T-helper 2 cell (primary cell): ENCODE data around the gene AMT.

ENCODE experiments used
- DNase-seq, 5 experiments: peaks; one replicate each; pipeline versions ENCODE4 v3.0.0 to v3.0.0-alpha.2; 2012 to 2022
- total RNA-seq, 2 donors: gene quantifications; one replicate each; lab custom pipeline; 2026; lab: John Stamatoyannopoulos, UW

Gene AMT, protein sequence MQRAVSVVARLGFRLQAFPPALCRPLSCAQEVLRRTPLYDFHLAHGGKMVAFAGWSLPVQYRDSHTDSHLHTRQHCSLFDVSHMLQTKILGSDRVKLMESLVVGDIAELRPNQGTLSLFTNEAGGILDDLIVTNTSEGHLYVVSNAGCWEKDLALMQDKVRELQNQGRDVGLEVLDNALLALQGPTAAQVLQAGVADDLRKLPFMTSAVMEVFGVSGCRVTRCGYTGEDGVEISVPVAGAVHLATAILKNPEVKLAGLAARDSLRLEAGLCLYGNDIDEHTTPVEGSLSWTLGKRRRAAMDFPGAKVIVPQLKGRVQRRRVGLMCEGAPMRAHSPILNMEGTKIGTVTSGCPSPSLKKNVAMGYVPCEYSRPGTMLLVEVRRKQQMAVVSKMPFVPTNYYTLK
- 0 to 0.13 reads per million in 2 donors for total RNA-seq

DNA sequence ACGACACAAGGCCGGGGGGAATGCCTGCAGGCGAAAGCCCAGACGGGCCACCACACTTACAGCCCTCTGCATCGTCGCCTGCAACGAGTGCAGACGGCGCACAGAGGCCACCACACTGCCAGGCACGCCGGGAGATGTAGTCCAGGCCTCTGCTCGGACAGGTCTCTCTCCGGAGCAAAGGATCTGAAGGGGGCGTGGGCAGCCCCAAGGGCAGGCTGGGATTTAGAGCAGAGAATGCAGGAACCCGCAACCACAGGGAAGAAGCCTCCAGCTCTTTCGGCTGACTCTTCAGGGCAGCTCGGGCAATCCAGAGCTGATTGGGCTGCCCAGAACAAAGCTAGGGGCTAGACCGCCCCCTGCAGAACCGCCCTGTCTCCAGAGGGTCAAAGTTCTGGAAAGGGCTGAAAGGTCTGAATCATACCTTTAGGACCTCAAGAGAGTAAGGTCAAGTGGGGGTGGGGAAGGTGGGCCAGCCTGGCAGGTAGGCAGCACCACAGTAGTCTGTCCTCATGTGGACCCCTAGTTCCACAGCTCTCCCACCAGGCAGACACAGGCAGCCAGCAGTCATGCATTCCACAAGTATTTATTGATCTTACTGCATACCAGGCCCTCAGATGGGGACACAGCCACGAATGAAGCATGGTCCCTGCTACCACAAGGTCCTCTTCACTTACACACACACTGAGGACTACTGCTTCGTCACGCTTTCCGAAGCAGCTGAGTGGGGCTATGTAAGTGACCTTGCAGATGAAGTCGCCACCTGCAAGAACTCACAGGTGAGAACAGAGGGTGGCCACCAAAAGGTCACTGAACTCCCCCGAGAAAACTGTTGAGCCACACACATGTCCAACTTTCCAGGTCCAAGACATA lies at the start of gene AMT:
TSS of gene AMT (minus strand) at position 95 of the 870 bp plus-strand sequence. CDS start at position 72, 23 bp downstream.
- no peak for DNase-seq

DNA sequence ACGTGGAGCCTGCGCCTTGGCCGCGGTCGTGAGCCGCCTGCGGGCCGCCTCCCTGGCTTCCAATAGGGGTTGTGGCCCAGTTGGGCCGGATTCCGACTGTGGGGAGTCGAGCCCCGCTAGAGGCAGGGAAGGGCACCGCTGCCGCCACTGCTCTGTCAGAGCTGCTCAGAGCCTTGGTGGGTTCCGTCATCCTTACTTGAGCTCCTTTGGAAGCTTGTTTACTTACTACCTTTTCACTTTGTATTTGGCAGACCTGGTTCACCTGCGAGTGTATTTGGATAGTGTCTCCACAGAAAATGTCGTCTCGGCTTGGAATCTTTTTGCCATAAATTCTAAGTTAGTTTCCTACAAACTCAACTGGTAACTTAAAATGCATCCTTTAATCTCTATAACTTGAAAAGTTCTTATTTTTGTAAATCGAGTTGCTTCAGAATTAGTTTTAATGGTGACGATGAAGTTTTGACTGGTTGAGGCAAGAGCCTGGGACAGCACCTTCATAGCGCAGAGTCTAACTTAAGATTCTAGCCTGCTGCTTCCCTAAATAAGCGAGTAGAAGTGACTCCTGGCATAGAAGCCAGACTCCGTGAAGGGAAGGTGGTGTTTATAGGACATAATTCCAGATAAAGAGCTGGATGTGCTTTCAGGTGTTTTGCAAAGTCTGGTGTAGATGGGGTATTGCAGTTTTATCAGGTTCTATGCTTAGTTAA lies 48.6 kb upstream of the AMT start:
- DNase-seq: peak in 1 of 5 experiments; percentile 16

DNA sequence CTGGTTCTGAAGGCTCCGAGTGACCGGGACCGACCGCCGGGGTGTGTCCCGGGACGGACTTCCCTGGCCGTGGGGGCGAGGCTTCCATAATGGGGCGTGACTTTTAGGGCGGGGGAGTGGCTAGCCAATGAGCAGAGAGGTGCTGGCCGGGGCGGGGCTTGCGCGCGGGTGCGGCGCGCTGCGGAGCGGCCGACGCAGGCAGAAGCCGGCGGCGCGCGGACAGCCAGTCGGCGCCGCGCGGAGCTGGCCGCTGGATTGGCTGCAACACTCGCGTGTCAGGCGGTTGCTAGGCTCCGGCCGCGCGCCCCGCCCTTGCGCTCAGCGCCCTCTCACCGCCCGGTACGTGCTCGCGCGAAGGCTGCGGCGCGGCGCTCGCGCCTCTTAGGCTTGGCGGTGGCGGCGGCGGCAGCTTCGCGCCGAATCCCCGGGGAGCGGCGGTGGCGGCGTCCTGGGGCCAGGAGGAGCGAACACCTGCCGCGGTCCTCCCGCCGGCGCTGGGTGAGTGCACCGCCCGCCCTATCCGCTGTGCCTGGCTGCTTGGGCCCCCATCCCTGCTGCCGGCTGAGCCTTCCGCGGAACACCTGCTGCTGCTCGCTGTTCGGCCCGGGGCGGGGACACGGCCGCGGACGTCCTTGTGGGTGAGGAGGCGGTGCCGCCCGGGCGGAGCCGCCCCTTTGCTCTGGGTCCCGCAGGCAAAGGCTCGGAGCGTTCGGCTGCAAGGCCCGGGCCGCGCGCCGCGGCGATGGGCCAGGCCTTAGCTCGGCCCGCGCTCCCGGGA lies 47.9 kb upstream of the AMT start, which contains the start of gene DAG1:
TSS of gene DAG1 (plus strand) at position 332 of the 778 bp plus-strand sequence. CDS start 40,268 bp downstream, outside the sequence.
- DNase-seq: peak; percentile 92 to 99 (median 92)

DNA sequence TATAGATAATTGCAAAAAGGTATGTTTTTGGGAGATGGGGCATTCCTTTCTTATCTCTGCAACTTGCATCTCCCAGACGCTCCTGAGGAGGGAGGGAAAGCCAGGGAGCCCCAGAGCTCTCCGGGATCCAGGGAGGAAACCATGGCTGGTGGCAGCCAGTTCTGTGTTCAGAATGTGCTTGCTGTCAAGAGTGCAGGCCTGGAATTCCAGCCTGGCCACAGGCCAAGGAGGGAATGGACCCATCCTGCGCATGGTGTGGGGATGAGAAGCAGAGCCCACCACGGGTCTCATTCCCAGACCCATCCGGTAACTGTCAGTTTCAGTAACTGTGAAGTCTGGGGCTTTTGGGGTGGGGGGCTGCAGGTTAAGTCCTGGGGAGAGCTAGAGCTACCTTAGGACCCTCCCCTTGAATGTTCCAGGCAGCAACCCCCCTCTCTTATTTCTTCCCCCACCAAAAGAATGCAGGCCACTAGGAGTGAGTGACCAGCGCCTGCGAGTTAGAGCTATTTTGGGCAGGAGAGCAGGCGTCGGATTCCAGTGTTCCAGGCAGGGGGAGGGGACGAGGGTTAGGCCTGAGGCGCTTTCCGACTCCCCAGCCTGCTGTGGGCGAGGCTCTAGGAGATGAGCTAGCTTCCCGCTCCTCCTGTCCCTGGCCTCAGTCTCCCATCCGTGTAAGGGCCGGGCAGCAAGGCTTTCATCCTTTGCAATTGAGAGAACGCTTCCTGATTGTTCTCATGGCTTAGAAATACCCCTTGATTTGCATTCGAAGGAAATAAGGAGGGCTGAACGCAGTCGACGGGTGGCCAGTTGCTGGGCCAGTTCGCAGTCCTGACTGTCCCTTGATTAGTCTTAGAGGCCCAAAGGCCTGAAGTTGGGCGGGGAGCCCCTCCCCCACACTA lies 47.0 kb upstream of the AMT start:
- DNase-seq: no peak

DNA sequence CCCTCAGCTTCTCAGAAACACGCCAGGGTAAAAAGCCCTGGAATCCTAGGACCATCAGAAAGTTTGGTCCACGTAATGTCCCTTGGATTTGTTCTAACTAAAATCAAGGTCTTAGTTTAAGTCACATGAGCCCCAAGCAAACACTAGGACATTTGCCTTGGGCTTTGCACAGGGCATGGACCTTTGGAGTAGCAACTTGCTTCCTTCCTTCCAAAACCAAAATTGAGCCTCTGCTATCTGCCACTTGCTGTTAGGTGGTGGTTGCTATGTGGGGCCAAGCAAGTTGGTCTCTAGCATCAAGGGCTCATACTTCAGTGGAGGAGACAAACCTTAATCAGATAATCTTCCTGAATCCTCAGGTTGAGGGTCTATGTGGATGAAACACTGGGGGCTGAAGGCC lies 43.8 kb upstream of the AMT start:
- no peak for DNase-seq

DNA sequence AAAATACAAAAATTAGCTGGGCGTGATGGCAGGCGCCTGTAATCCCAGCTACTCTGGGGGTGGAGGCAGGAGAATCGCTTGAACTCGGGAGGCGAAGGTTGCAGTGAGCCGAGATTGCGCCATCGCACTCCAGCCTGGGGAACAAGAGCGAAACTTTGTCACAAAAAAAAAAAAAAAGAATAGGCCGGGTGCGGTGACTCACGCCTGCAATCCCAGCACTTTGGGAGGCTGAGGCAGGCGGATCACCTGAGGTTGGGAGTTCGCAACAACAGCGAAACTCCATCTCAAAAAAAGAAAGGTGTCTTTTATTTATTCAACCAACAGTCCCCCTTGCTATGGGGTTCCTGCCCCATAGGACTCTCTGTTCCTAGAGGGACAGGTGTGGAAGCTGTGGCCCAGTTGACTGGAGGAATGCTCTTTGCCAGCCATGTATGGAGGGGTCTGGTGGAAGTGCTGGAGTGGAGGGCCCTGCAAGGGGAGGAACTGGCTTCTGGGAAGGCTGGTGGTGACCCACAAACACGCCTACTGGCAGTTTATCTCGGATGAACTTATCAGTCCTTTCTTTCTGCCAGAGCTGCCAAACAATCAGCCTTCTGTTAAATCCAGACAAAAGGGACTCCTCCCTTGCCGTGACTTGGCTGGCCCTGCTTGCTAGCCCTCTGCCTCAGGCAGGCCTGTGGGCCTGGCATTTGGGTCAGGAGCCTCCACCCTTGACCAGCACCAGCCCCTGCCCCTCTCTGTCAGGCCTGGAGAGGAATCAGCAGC lies 43.2 kb upstream of the AMT start:
- DNase-seq: no peak

DNA sequence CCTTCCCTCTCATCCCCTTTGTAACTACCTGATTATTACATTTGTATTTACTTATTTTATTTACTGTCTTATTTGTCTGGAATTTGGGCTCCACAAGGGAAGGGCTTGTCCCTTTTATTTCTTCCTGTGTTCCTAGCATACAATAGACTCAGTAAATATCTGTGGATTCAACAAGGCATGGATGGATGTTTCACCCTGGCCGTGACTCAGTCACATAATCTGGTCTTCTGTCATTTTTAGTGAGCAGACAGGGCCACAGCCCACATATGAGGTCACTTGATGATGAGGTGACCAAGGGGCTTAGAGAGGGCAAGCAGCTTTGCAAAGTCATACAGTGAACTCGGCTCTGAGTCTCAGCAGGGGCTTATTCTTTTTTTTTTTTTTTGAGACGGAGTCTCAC lies 39.9 kb upstream of the AMT start:
- no peak for DNase-seq

DNA sequence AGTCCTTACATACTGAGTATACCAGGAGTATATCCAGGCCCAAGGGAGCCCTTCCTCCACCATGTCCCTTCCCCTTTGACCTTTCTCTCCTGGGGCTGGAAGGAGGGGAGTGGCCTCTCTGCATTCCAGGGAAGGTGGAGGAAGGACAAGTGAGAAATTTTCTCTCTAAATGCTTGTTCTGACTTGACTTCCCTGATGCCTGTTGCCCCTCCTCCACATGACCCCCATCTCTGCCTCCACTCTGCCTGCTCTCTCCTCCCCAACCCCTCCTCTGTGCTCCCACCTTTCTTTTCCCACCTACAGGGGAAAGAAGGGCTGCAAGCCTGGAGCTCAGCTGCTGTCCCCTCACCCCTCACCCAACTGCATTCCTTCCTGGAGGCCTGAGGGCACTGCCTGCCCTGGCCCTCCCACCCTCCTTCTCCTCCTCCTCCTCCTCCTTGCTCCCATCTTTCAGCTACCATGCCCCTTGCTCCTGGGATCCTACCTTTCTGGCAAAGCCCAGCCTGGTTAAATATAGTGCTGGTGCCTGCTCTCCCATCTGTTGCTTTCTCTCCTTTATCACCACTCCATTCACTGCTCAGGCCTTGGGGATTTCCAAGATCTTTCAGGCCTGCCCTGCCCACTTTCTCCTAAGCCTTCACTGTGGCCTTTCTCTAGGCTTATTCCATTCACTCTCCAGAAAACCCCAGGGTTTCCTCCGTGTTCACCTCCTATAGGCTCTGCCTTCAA lies 39.3 kb upstream of the AMT start:
- DNase-seq: no peak

DNA sequence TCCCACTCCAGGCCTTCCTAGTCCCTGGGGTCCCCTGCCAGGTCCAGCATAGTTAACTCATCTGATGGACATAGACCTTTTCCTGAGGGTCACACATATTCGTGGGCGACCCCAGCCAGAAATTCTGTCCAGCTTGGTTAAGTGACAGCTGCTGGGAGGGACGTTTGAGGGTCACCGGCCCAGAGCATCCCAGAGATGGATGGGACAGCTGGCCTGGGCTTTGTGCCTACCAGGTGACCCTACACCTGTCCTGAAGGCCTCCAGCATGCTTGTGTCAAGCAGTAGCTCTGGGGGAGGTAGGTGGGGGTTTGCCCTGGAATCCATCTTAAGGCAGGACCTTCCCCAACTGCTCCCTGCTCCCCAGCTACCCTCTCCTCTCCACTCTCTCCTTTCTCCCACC lies 38.7 kb upstream of the AMT start:
- no peak for DNase-seq

DNA sequence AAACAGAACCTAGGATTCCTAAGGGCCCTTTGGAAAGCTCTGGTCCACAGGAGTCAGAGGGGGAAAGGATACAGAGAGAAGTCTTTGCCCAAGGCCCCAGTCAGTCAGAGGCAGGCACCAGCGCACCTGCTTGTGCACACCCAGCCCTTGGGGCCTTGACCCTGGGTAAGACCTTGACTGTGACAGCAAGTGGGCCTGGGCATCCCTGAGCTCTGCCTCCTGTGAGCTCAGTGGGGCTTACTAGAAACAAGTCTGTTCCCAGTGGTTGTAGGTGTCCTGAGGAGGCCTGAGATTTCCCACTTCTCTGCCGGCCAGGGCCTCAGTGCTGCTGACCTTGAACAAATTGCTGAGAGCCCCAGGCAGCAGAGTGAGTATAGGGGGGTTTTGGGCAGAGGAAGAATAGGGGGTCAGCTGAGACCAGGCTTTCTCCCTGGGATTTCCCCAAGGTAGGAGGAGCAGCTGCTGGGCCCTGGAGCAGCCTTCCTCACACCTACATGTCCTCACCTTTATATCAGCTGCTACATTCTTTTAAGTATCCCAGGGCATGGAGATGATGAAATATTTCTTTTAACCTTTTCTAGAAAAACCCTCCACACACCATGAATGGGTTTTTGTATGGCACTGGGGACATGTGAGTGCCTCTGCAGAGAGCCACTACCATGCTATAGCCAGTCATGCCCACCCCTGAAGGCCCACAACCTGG lies 38.1 kb upstream of the AMT start:
- DNase-seq: no peak

DNA sequence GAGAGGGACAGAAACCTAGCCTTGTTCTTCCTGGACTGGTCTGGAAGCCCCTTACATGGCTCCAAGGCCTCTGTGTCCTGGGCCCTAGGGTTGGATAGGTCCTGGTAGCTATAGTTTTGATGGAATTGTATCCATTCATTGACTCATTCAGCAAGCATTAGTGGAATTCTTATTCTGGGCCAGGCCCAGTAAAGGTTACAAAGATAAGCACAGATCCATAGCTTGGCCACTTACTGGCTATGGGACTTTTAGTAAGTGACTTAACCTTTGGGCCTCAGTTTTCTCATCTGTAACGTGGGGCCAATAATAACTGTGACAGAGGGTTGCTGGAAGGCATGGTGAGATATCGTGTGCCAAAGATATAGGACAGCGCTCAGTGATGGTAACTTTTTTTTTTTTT lies 34.2 kb upstream of the AMT start:
- no peak for DNase-seq

DNA sequence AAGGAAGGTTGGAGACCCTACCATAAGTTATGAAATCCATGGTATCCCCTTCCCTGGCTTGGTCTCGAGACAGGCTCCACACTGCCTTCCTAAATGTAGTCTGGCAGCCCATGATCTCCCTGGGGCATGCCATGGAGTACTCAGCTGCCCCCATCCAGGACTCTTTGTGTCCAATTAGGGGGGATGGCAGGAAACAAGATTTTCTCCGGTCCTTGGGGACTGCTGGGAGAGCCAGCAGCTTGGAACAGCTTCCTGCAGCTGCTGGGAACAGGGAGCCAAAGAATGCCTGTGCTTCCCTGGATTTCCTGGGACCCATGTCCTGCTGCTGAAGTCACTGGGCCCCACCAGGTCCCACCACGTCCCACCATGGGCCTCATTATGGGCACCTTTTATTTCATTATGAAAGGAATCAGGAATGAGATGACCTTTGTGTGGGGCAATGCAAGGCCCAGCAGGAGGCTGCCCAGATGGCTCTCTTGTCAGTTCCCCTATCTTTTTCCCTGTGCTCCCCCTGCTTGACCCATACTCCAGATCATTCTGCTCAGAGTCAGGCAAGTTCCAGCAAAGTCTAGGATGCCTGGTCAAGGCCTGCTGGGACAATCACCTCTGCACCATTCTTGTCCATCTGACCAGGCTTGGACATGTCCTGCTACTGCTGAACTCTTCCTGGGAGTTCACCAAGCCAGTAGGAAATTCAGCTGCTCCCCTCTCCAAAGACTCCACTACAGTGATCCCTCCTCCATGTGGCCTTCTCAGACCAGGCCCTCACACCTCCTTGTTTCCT lies 32.8 kb upstream of the AMT start:
- DNase-seq: no peak

DNA sequence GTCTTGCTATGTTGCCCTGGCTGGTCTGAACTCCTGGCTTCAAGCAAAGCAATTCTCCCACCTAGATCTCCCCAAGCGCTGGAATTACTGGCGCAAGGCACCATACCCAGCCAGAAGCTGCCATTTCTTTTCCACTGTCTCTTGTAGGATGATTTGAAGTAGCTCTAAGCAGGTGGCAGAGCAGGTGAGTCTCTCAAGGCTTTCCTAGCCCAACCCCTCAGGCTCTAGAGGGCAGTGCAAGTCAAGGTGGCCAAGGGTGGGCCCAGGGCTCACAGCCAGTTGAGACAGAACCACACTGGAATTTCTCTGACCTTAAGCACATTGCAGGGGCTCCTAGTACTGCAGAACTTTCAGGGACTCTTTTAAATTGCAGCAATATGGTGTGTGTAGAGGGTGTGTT lies 32.2 kb upstream of the AMT start:
- no peak for DNase-seq

DNA sequence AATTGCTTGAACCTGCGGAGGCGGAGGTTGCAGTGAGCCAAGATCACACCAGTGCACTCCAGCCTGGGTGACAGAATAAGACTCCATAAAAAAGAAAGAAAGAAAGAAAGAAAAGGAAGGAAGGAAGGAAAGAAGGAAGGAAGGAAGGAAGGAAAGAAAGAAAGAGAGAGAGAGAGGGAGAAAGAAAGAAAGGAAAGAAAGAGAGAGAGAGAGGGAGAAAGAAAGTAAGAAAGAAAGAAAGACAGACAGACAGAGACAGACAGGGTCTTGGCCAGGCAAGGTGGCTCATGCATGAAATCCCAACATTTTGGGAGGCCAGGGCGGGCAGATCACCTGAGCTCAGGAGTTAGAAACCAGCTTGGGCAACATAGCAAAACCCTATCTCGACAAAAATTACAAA lies 31.3 kb upstream of the AMT start:
- DNase-seq: no peak

DNA sequence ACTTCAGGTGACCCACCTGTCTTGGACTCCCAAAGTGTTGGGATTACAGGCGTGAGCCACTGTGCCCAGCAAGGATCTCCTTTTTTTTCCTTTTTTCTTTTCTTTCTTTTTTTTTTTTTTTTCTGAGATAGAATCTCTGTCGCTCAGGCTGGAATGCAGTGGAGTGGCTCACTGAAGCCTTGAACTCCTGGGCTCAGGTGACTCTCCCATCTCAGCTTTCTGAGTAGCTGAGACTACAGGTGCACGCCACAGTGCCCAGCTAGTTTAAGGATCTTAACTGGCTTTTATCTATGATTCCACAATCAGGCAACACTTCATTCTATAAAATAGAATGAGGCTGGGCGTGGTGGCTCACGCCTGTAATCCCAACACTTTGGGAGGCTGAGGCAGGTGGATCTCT lies 23.1 kb upstream of the AMT start:
- no peak for DNase-seq

DNA sequence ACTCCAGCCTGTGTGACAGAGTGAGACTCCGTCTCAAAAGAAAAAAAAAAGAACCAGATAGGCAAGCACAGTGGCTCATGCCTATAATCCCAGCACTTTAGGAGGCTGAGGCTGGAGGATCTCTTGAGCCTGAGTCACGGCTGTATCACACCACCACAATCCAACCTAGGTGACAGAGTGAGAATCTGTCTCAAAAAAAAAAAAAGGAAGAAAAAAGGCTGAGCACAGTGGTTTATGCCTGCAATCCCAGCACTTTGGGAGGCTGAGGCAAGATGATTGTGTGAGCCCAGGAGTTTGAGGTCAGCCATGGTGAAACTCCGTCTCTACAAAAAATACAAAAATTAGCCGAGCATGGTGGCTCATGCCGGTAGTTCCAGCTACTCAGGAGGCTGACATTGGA lies 12.5 kb upstream of the AMT start:
- DNase-seq: no peak

DNA sequence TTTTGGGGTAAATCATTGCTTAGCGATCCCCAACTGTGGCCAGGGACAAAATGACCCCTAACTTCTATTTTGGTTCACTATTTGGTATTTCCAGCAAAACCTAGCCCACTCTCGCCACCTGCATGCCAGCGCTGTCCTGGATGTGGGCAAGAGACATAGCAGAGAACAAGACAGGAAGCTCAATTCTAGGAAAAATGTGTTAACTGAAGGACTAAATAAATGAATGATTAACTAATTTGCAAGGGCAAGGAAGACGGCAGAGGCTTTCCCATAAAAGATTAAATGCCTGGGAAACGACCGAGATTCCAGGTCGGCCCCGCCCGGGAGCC lies 6.4 kb upstream of the AMT start:
- peak in 1 of 5 experiments; percentile 27 for DNase-seq

DNA sequence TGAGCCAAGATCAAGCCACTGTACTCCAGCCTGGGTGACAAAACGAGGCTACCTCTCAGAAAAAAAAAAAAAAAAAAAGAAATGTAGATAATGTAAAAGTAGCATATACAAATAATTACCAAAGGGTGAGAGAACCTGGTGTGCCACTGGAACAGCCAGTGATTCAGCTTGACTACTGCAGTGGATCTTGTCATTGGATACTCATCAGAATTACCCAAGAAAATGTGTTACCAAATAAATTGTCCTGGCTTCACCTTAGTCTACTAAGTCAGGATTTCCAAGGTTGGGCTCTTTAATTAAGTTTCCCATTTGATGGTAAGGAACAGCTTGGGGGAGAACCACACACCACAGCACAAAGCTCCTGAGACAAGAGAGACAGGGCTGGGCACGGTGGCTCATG lies 5.3 kb upstream of the AMT start:
- DNase-seq: no peak
